ENCODE data around the gene PTPN23.

Gene PTPN23

DNA sequence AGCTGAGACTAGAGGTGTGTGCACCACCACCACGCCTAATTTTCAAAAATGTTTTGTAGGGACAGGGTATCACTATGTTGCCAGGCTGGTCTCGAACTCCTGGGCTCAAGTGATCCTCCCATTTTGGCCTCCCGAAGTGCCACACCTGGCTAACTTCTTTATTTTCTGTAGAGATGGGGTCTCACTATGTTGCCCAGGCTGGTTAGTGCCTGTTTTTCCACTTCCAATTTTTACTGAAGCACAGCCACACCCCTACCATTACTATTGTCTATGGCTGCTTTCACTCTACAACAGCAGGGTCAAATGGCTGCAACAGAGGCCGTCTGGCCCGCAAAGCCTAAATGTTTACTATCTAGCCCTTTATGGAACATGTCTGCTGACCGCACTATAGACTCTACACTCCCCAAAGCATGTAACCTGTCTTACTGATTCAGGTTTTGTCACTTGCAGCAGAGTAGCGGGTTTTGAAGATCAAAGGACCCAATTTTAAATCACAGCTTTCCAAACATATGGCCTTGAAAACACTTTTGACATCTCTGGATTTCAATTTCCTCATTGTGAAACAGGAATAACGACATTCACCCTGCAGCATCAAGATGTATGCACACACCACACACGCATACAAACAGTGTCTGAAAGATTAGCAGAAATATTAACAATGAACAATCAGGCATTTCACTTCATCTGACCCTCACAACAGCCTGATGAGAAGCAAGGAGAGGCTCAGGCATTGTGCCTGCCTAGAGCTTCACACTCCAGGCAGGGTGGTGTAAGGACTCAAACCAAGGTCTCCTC lies 48.9 kb downstream of the PTPN23 start:
- DNase-seq (ENCODE audit: low read depth): no peak
- no peak overlapping the region for H3K4me3 ChIP-seq (ENCODE audit: control insufficient read depth, low read depth, low read length)
- TF ChIP-seq, protein P1, sequence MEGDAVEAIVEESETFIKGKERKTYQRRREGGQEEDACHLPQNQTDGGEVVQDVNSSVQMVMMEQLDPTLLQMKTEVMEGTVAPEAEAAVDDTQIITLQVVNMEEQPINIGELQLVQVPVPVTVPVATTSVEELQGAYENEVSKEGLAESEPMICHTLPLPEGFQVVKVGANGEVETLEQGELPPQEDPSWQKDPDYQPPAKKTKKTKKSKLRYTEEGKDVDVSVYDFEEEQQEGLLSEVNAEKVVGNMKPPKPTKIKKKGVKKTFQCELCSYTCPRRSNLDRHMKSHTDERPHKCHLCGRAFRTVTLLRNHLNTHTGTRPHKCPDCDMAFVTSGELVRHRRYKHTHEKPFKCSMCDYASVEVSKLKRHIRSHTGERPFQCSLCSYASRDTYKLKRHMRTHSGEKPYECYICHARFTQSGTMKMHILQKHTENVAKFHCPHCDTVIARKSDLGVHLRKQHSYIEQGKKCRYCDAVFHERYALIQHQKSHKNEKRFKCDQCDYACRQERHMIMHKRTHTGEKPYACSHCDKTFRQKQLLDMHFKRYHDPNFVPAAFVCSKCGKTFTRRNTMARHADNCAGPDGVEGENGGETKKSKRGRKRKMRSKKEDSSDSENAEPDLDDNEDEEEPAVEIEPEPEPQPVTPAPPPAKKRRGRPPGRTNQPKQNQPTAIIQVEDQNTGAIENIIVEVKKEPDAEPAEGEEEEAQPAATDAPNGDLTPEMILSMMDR (IDR thresholded peaks at IDR 0.05; ENCODE audit: control insufficient read depth, insufficient read depth, low read depth, low read length, missing control alignments): no peak

- TF ChIP-seq, protein P1 (IDR thresholded peaks at IDR 0.05; ENCODE audit: control insufficient read depth, insufficient read depth, low read depth, low read length, missing control alignments): no peak
- H3K4me3 ChIP-seq (ENCODE audit: control insufficient read depth, low read depth, low read length): no peak overlapping the region
- DNase-seq (ENCODE audit: low read depth): no peak
Measured at GRCh38 chr3:47430606-47431005, 49.8 kb downstream of the PTPN23 start.

GRCh38 chr3:47431225-47431624 lies 50.4 kb downstream of the PTPN23 start:
- no peak for DNase-seq (ENCODE audit: low read depth)
- TF ChIP-seq, protein P1 (IDR thresholded peaks at IDR 0.05; ENCODE audit: control insufficient read depth, insufficient read depth, low read depth, low read length, missing control alignments): no peak
- no peak overlapping the region for H3K4me3 ChIP-seq (ENCODE audit: control insufficient read depth, low read depth, low read length)

GRCh38 chr3:47432673-47433072 lies 51.9 kb downstream of the PTPN23 start:
- TF ChIP-seq, protein P1 (IDR thresholded peaks at IDR 0.05; ENCODE audit: control insufficient read depth, insufficient read depth, low read depth, low read length, missing control alignments): no peak
- no peak overlapping the region for H3K4me3 ChIP-seq (ENCODE audit: control insufficient read depth, low read depth, low read length)
- no peak for DNase-seq (ENCODE audit: low read depth)

GRCh38 chr3:47433796-47434195 lies 53.0 kb downstream of the PTPN23 start:
- no peak overlapping the region for H3K4me3 ChIP-seq (ENCODE audit: control insufficient read depth, low read depth, low read length)
- TF ChIP-seq, protein P1 (IDR thresholded peaks at IDR 0.05; ENCODE audit: control insufficient read depth, insufficient read depth, low read depth, low read length, missing control alignments): no peak
- DNase-seq (ENCODE audit: low read depth): no peak

DNA sequence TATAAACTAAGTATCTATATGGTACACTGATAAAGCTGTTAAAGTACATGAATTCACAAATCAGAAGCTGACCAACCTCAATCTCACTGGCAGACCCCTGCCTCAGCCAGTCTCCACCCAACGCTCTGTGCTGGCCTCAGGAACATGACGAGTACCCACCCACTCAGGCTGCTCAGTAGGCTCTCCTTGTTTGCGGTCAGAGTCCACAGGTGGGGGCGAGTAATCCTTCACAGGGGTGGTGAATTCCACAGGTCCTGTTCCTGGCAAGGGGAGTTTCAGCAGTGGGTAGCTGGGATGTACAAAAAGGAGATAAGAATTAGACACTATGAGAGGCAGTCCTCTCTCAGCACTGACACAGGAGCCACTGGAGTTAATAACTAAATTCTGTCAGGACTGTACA lies 54.0 kb downstream of the PTPN23 start:
- TF ChIP-seq, protein P1 (IDR thresholded peaks at IDR 0.05; ENCODE audit: control insufficient read depth, insufficient read depth, low read depth, low read length, missing control alignments): no peak
- DNase-seq (ENCODE audit: low read depth): no peak
- H3K4me3 ChIP-seq (ENCODE audit: control insufficient read depth, low read depth, low read length): no peak overlapping the region
